Neural cell (in vitro differentiated cells): ENCODE measurements around the gene C20orf144. TPM values are rescaled to one million over a fixed set of nuclear protein-coding genes. Genes with fewer than 3 reads are reported as not detected.

Experiments
- H2AFZ ChIP-seq: fragments of 200-600, 300-800 bp; sonication (generic), shearing (Covaris generic); 2 replicates; pipeline ENCODE4 v1.6.0; 2014; ENCODE audit warnings: low read depth, mild to moderate bottlenecking, antibody characterized with exemption, low read length, moderate library complexity
- H3F3A ChIP-seq: fragments of 200-600 bp; shearing (Covaris generic); 2 replicates; pipeline ENCODE4 v1.6.1; 2016; ENCODE audit warnings: mild to moderate bottlenecking, moderate library complexity, mixed read lengths, antibody characterized with exemption, low read length; ENCODE audit not compliant: insufficient read depth, poor library complexity, severe bottlenecking
- H3K27ac ChIP-seq: fragments of 200-600, 300-800 bp; sonication (generic), shearing (Covaris generic); 2 replicates; pipeline ENCODE4 v1.5.1; 2014; ENCODE audit warnings: mild to moderate bottlenecking, low read length, moderate library complexity
- H3K27me3 ChIP-seq: fragments of 300-800, 200-600 bp; sonication (generic), shearing (Covaris generic); 2 replicates; pipeline ENCODE4 v1.6.0; 2014; ENCODE audit warnings: mild to moderate bottlenecking, low read depth, low read length, moderate library complexity; ENCODE audit not compliant: insufficient read depth
- H3K36me3 ChIP-seq: fragments of 300-800, 200-600 bp; sonication (generic), shearing (Covaris generic); 2 replicates; pipeline ENCODE4 v1.5.1; 2014; ENCODE audit warnings: mild to moderate bottlenecking, antibody characterized with exemption, low read length, moderate library complexity; ENCODE audit not compliant: insufficient read depth
- H3K4me2 ChIP-seq: fragments of 300-800, 200-600 bp; sonication (generic), shearing (Covaris generic); 2 replicates; pipeline ENCODE4 v1.6.0; 2014; ENCODE audit warnings: mild to moderate bottlenecking, low read length
- H3K4me3 ChIP-seq: fragments of 300-800, 200-600 bp; sonication (generic), shearing (Covaris generic); 2 replicates; pipeline ENCODE4 v1.5.1; 2014; ENCODE audit warnings: mild to moderate bottlenecking, low read length, moderate library complexity
- H3K79me2 ChIP-seq: fragments of 200-600 bp; shearing (Covaris generic); replicated peaks from 2 replicates; pipeline ENCODE4 v1.6.0; 2014; ENCODE audit warnings: mild to moderate bottlenecking, low read length, moderate library complexity; ENCODE audit not compliant: insufficient read depth
- H3K9ac ChIP-seq: fragments of 300-800, 200-600 bp; sonication (generic), shearing (Covaris generic); 2 replicates; pipeline ENCODE4 v1.6.1; 2016; ENCODE audit warnings: mild to moderate bottlenecking, low read length, mixed read lengths
- H3K9me2 ChIP-seq: fragments of 200-600 bp; shearing (Covaris generic); 2 replicates; pipeline ENCODE4 v1.6.1; 2016; ENCODE audit warnings: mild to moderate bottlenecking, low read length, mixed read lengths; ENCODE audit not compliant: insufficient read depth
- H3K9me3 ChIP-seq: fragments of 200-600, 300-800 bp; sonication (generic), shearing (Covaris generic); 2 replicates; pipeline ENCODE4 v1.6.1; 2016; ENCODE audit warnings: mild to moderate bottlenecking, mixed run types, low read length, moderate library complexity, mixed read lengths
- H4K20me1 ChIP-seq: fragments of 200-600 bp; shearing (Covaris generic); 2 replicates; pipeline ENCODE4 v1.6.1; 2016; ENCODE audit warnings: mild to moderate bottlenecking, mixed run types; ENCODE audit not compliant: insufficient read depth
- CTCF ChIP-seq: fragments of 450-650 bp; IDR thresholded peaks from 2 replicates; pipeline ENCODE4 v1.5.1; 2014; ENCODE audit warnings: antibody characterized with exemption, mild to moderate bottlenecking, moderate library complexity; ENCODE audit not compliant: poor library complexity, severe bottlenecking
- EP300 ChIP-seq: fragments of 450-650 bp; conservative IDR thresholded peaks from 2 replicates; pipeline ENCODE4 v1.6.1; 2014; ENCODE audit warnings: antibody characterized with exemption, mild to moderate bottlenecking, moderate library complexity; ENCODE audit not compliant: poor library complexity, severe bottlenecking
- EZH2 ChIP-seq: fragments of 200-600, 300-800 bp; shearing (Covaris generic), sonication (generic); IDR thresholded peaks from 2 replicates; pipeline ENCODE4 v1.6.1; 2014; ENCODE audit warnings: antibody characterized with exemption, low read length, borderline replicate concordance, mild to moderate bottlenecking; ENCODE audit not compliant: insufficient read depth, poor library complexity, severe bottlenecking
- MXI1 ChIP-seq: fragments of 450-650 bp; conservative IDR thresholded peaks from 2 replicates; pipeline ENCODE4 v1.6.1; 2014; ENCODE audit warnings: antibody characterized with exemption, mild to moderate bottlenecking; ENCODE audit not compliant: poor library complexity, severe bottlenecking
- POLR2AphosphoS5 ChIP-seq: IDR thresholded peaks from 2 replicates; pipeline ENCODE4 v1.6.1; 2012
- RAD21 ChIP-seq: fragments of 450-650 bp; conservative IDR thresholded peaks from 2 replicates; pipeline ENCODE4 v1.6.1; 2014; ENCODE audit warnings: antibody characterized with exemption, mild to moderate bottlenecking, moderate library complexity
- REST ChIP-seq: IDR thresholded peaks from 2 replicates; pipeline ENCODE4 v1.6.1; 2012; ENCODE audit warnings: borderline replicate concordance
- SMC3 ChIP-seq: fragments of 450-650 bp; conservative IDR thresholded peaks from 2 replicates; pipeline ENCODE4 v1.6.1; 2014; ENCODE audit warnings: antibody characterized with exemption, mild to moderate bottlenecking, moderate library complexity; ENCODE audit not compliant: poor library complexity
- TAF1 ChIP-seq: IDR thresholded peaks from 2 replicates; pipeline ENCODE4 v1.6.1; 2012; ENCODE audit warnings: low read depth
- polyA plus RNA-seq: library from polyadenylated mRNA; depleted of rRNA; stranded (reverse); fragments of >200 nt; gene quantifications from 2 replicates; pipeline ENCODE4 v1.2.3, GENCODE V29; 2014

Gene C20orf144
- polyA plus RNA-seq, 1 donor from 2014 or later = not detected

GRCh38 chr20:33645072-33645358, 17.1 kb upstream of the C20orf144 start:
- peaks cover 6% of the 10 kb centered on the region for H3K36me3 ChIP-seq
- H3K9me2 ChIP-seq = no peaks in the 10 kb centered on the region
- no peak overlapping the region for H3K27ac ChIP-seq
- no peak overlapping the region for H2AFZ ChIP-seq
- H3K4me3 ChIP-seq = no peak overlapping the region
- no peaks in the 10 kb centered on the region for H4K20me1 ChIP-seq
- no peaks in the 10 kb centered on the region for H3K79me2 ChIP-seq
- H3F3A ChIP-seq = no peaks in the 10 kb centered on the region
- no peaks in the 10 kb centered on the region for H3K27me3 ChIP-seq
- no peak for TF ChIP-seq REST
- TF ChIP-seq EP300 = no peak
- TF ChIP-seq POLR2AphosphoS5 = no peak
- no peak for TF ChIP-seq RAD21
- TF ChIP-seq SMC3 = no peak
- no peak for TF ChIP-seq EZH2
- TF ChIP-seq CTCF = no peak
- no peak for TF ChIP-seq TAF1
- TF ChIP-seq MXI1 = no peak
- no peak overlapping the region for H3K9ac ChIP-seq
- no peaks in the 10 kb centered on the region for H3K9me3 ChIP-seq
- no peak overlapping the region for H3K4me2 ChIP-seq

GRCh38 chr20:33645396-33645795, 16.7 kb upstream of the C20orf144 start:
- Histone ChIP-seq H2AFZ (no peak overlapping the region), H3K9me3 (no peaks in the 10 kb centered on the region), H3K4me2 (no peak overlapping the region), H3K27ac (no peak overlapping the region), H3K36me3 (peaks cover 6% of the 10 kb centered on the region), H3K9me2 (no peaks in the 10 kb centered on the region), H3K9ac (no peak overlapping the region), H4K20me1 (no peaks in the 10 kb centered on the region), H3K27me3 (no peaks in the 10 kb centered on the region), H3K79me2 (no peaks in the 10 kb centered on the region), H3K4me3 (no peak overlapping the region), H3F3A (no peaks in the 10 kb centered on the region)
- no peak for TF ChIP-seq REST
- TF ChIP-seq CTCF = no peak
- TF ChIP-seq SMC3 = no peak
- TF ChIP-seq MXI1 = no peak
- TF ChIP-seq EP300 = no peak
- no peak for TF ChIP-seq TAF1
- TF ChIP-seq RAD21 = no peak
- no peak for TF ChIP-seq POLR2AphosphoS5
- TF ChIP-seq EZH2 = no peak
